MM.1S (cell line): ENCODE data around the gene ZNF266.

Source experiments
- CTCF ChIP-seq: fragments of 300-600 bp; sonication (generic); IDR thresholded peaks from 2 replicates; pipeline ENCODE4 v1.5.1; 2016; ENCODE audit warnings: antibody characterized with exemption, low read length, mixed read lengths
- EZH2 ChIP-seq: fragments of 300-600 bp; sonication (generic); optimal IDR thresholded peaks from 2 replicates; pipeline ENCODE3; 2017; ENCODE audit warnings: low read depth, mild to moderate bottlenecking, antibody characterized with exemption, low read length, mixed read lengths
- EZH2phosphoT487 ChIP-seq: fragments of 300-600 bp; sonication (generic); IDR thresholded peaks from 2 replicates; pipeline ENCODE4 v1.6.1; 2018; ENCODE audit warnings: antibody characterized with exemption, low read length

- TF ChIP-seq CTCF (no peak), EZH2phosphoT487 (no peak), EZH2 (no peak)
Measured at GRCh38 chr19:9381361-9381785, 54.0 kb downstream of the ZNF266 start.
